Activated B cell treated with CpG ODN at 0.5 μM for 24 hours (primary cell): ENCODE results near the gene CAMSAP3. TPM values are rescaled to one million over a fixed set of nuclear protein-coding genes. Genes with fewer than 3 reads are reported as not detected.

Experiments
- ATAC-seq: fragments of 200-7000 bp; cut with Tn5 transposase; one replicate; pipeline ENCODE4 v1.10.0; 2021; ENCODE audit warnings: low read depth, mild to moderate bottlenecking, moderate library complexity
- CTCF ChIA-PET: fragments of 350-600 bp; sonication (Branson Sonifier 250); formaldehyde crosslinking; loops from one replicate; lab custom pipeline; 2021; ENCODE audit warnings: antibody characterized with exemption; lab: Charles Lee
- POLR2A ChIA-PET: fragments of 350-600 bp; sonication (Branson Sonifier 250); formaldehyde crosslinking; loops from one replicate; lab custom pipeline; 2021; ENCODE audit warnings: antibody characterized with exemption; lab: Charles Lee
- DNase-seq: peaks from one replicate; pipeline ENCODE4 v3.0.0; 2022
- H3K27ac Mint-ChIP-seq: one replicate; pipeline ENCODE4 v1.8.0; 2020; ENCODE audit warnings: mixed read lengths
- H3K27me3 Mint-ChIP-seq: one replicate; pipeline ENCODE4 v1.8.0; 2021; ENCODE audit warnings: mixed read lengths
- H3K36me3 Mint-ChIP-seq: one replicate; pipeline ENCODE4 v1.8.0; 2021; ENCODE audit warnings: low read depth, mixed read lengths
- H3K4me1 Mint-ChIP-seq: one replicate; pipeline ENCODE4 v1.8.0; 2021; ENCODE audit warnings: mixed read lengths
- H3K4me3 Mint-ChIP-seq: one replicate; pipeline ENCODE4 v1.8.0; 2020; ENCODE audit warnings: mild to moderate bottlenecking, mixed read lengths
- H3K9me3 Mint-ChIP-seq: one replicate; pipeline ENCODE4 v1.8.0; 2020; ENCODE audit warnings: mixed read lengths
- intact Hi-C: fragments of 100-400 bp; cut with micrococcal nuclease; formaldehyde crosslinking; loops from one replicate; pipeline ENCODE4 v1.15.1; 2024
- total RNA-seq: library from RNA; stranded (reverse); gene quantifications from 2 replicates; pipeline ENCODE4 v1.2.3, GENCODE V29; 2022
- TF ChIP-seq, protein P1 (sequence below): fragments of 200-600 bp; IDR thresholded peaks from one replicate; pipeline ENCODE4 v1.8.0; 2022; ENCODE audit warnings: antibody characterized with exemption, mild to moderate bottlenecking

The CAMSAP3 gene
- total RNA-seq, 1 donor from 2014 or later = 0.80 TPM

DNA sequence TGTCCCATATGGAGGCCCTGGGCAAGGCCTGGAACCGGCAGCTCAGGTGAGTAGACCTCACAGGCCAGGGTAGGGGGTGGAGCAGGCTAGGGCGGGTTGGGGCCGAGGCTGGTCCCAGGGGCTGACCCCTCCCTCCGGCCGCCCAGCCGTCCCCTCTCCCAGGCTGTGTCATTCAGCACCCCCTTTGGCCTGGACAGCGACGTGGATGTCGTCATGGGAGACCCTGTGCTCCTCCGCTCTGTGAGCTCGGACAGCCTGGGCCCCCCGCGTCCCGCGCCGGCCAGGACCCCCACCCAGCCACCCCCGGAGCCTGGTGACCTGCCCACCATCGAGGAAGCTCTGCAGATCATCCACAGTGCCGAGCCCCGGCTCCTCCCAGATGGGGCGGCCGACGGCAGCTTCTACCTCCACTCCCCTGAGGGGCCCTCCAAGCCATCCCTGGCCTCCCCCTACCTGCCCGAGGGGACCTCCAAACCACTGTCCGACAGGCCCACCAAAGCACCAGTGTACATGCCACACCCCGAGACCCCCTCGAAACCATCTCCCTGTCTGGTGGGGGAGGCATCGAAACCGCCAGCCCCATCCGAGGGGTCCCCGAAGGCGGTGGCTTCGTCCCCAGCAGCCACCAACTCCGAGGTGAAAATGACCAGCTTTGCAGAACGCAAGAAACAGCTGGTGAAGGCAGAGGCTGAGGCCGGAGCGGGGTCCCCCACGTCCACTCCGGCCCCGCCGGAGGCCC lies 16.0 kb downstream of the CAMSAP3 start:
- no peak overlapping the region for H3K4me3 Mint-ChIP-seq
- no peak overlapping the region for H3K27ac Mint-ChIP-seq
- POLR2A ChIA-PET = no interaction called here
- ATAC-seq (no peak), DNase-seq (no peak)
- H3K9me3 Mint-ChIP-seq = no peaks in the 10 kb centered on the region
- TF ChIP-seq, protein P1, sequence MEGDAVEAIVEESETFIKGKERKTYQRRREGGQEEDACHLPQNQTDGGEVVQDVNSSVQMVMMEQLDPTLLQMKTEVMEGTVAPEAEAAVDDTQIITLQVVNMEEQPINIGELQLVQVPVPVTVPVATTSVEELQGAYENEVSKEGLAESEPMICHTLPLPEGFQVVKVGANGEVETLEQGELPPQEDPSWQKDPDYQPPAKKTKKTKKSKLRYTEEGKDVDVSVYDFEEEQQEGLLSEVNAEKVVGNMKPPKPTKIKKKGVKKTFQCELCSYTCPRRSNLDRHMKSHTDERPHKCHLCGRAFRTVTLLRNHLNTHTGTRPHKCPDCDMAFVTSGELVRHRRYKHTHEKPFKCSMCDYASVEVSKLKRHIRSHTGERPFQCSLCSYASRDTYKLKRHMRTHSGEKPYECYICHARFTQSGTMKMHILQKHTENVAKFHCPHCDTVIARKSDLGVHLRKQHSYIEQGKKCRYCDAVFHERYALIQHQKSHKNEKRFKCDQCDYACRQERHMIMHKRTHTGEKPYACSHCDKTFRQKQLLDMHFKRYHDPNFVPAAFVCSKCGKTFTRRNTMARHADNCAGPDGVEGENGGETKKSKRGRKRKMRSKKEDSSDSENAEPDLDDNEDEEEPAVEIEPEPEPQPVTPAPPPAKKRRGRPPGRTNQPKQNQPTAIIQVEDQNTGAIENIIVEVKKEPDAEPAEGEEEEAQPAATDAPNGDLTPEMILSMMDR = no peak
- intact Hi-C loops = no loop called here
- H3K27me3 Mint-ChIP-seq = peaks cover under 1% of the 10 kb centered on the region
- CTCF ChIA-PET = no interaction called here
- H3K36me3 Mint-ChIP-seq = no peaks in the 10 kb centered on the region
- H3K4me1 Mint-ChIP-seq = no peaks in the 10 kb centered on the region

DNA sequence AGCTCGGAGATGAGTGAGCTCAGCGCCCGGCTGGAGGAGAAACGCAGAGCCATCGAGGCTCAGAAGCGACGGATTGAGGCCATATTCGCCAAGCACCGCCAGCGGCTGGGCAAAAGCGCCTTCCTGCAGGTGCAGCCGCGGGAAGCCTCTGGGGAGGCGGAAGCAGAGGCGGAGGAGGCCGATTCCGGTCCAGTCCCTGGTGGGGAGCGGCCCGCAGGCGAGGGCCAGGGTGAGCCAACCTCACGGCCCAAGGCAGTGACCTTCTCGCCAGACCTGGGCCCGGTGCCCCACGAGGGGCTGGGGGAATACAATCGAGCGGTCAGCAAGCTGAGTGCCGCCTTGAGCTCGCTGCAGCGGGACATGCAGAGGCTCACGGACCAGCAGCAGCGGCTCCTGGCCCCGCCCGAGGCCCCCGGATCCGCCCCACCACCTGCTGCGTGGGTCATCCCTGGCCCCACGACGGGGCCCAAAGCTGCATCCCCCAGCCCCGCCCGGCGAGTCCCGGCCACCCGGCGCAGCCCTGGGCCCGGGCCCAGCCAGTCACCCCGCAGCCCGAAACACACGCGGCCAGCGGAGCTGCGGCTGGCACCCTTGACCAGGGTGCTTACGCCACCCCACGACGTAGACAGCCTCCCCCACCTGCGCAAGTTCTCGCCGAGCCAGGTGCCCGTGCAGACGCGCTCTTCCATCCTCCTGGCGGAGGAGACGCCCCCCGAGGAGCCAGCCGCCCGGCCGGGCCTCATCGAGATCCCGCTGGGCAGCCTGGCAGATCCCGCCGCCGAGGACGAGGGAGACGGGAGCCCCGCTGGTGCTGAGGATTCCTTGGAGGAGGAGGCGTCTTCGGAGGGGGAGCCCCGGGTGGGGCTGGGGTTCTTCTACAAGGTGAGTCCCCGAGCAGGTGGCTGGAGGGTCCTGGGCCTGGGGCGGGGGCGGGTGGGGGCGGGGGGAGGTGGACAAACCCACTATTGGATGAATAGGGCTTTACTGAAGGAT lies 16.9 kb downstream of the CAMSAP3 start:
- intact Hi-C loops = no loop called here
- Mint-ChIP-seq H3K36me3 (peaks cover 6% of the 10 kb centered on the region), H3K9me3 (no peaks in the 10 kb centered on the region), H3K4me1 (no peaks in the 10 kb centered on the region), H3K4me3 (no peak overlapping the region), H3K27ac (no peak overlapping the region), H3K27me3 (no peaks in the 10 kb centered on the region)
- ChIA-PET CTCF (no interaction called here), POLR2A (no interaction called here)
- ATAC-seq (no peak), DNase-seq (no peak)
- TF ChIP-seq, protein P1 = no peak

DNA sequence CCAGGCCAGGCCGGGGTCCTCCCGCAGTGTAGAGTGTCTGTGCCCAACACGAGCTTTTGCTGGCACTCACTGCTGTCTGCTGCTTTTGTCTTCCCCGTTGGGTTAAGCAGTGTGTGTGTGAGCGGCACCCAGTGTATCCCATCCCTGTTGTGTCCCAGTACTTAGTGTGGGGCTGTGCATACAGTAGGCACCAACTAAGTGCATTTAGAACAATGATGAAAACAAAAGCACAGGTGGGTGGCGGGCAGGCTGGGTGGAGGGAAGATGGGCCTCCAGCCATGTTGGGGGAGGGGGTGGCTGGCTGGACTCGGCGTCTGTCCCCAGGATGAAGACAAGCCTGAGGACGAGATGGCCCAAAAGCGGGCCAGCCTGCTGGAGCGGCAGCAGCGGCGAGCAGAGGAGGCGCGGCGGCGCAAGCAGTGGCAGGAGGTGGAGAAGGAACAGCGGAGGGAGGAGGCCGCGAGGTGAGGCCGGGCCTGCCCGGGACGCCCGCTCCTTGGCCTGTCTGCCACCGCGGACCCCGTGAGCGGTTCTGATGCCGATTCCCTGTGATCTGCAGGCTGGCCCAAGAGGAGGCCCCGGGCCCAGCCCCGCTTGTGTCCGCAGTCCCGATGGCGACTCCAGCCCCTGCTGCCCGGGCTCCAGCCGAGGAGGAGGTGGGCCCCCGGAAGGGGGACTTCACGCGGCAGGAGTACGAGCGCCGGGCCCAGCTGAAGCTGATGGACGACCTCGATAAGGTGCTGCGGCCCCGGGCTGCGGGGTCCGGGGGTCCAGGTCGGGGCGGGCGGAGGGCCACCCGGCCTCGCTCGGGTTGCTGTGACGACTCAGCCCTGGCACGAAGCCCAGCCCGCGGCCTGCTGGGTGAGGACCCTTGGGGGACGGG lies 19.4 kb downstream of the CAMSAP3 start:
- Mint-ChIP-seq H3K27me3 (no peaks in the 10 kb centered on the region), H3K36me3 (peaks cover 23% of the 10 kb centered on the region), H3K27ac (no peak overlapping the region), H3K4me1 (no peaks in the 10 kb centered on the region), H3K4me3 (no peak overlapping the region), H3K9me3 (no peaks in the 10 kb centered on the region)
- CTCF ChIA-PET = no interaction called here
- intact Hi-C loops = no loop called here
- TF ChIP-seq, protein P1 = no peak
- DNase-seq (no peak), ATAC-seq (no peak)
- POLR2A ChIA-PET = no interaction called here

DNA sequence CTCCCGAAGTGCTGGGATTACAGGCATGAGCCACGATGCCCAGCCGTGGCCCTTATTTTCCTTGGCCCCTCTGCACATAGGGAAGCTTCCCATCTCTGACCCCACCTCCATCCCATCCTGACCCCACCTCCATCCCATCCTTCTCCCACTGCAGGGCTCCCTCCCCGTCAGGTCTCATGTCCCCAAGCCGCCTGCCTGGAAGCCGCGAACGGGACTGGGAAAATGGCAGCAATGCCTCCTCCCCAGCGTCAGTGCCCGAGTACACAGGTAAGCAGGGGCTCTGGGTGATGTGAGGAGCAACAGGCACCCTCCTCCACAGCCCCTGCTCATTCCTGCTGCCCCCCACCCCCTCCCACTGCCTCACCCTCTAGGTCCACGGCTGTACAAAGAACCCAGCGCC lies 21.5 kb downstream of the CAMSAP3 start:
- H3K27me3 Mint-ChIP-seq = no peaks in the 10 kb centered on the region
- intact Hi-C loops = no loop called here
- no peak overlapping the region for H3K4me3 Mint-ChIP-seq
- CTCF ChIA-PET = no interaction called here
- POLR2A ChIA-PET = no interaction called here
- TF ChIP-seq, protein P1 = no peak
- H3K4me1 Mint-ChIP-seq = no peaks in the 10 kb centered on the region
- DNase-seq = no peak
- H3K9me3 Mint-ChIP-seq = no peaks in the 10 kb centered on the region
- no peak for ATAC-seq
- H3K27ac Mint-ChIP-seq = no peak overlapping the region
- H3K36me3 Mint-ChIP-seq = peaks cover 41% of the 10 kb centered on the region
